GM12801 (cell line): ENCODE measurements around the gene NKAIN4.

Experiments
- CTCF ChIP-seq: IDR thresholded peaks from one replicate; pipeline ENCODE4 v1.5.1; 2011; ENCODE audit warnings: control low read depth; ENCODE audit not compliant: insufficient read length; ENCODE audit errors: extremely low read depth

The NKAIN4 gene

GRCh38 chr20:63277466-63278272, 23.4 kb upstream of the NKAIN4 start:
- TF ChIP-seq CTCF: no peak

- no peak for TF ChIP-seq CTCF
These were observed 22.7 kb upstream of the NKAIN4 start for GRCh38 chr20:63276956-63277355.

- no peak for TF ChIP-seq CTCF
These were observed 21.6 kb upstream of the NKAIN4 start for GRCh38 chr20:63275825-63276224.

GRCh38 chr20:63274381-63275228, 20.3 kb upstream of the NKAIN4 start:
- TF ChIP-seq CTCF: no peak

GRCh38 chr20:63273635-63274380, 19.5 kb upstream of the NKAIN4 start:
- no peak for TF ChIP-seq CTCF

GRCh38 chr20:63273059-63273579, 18.9 kb upstream of the NKAIN4 start:
- TF ChIP-seq CTCF: no peak
